Astrocyte (in vitro differentiated cells and primary cell): Measurements from ENCODE around the gene MS4A4A.

Experiments used
- EZH2 ChIP-seq: IDR thresholded peaks from 2 replicates; pipeline ENCODE4 v1.6.1; 2012; ENCODE audit warnings: mild to moderate bottlenecking, low read length, inconsistent platforms; ENCODE audit not compliant: insufficient read depth
- TF ChIP-seq, protein P1 (sequence below): IDR thresholded peaks from 2 replicates; pipeline ENCODE4 v1.5.1; 2011; ENCODE audit warnings: low read depth, mild to moderate bottlenecking, inconsistent platforms, low read length, moderate library complexity; ENCODE audit not compliant: insufficient read depth

DNA sequence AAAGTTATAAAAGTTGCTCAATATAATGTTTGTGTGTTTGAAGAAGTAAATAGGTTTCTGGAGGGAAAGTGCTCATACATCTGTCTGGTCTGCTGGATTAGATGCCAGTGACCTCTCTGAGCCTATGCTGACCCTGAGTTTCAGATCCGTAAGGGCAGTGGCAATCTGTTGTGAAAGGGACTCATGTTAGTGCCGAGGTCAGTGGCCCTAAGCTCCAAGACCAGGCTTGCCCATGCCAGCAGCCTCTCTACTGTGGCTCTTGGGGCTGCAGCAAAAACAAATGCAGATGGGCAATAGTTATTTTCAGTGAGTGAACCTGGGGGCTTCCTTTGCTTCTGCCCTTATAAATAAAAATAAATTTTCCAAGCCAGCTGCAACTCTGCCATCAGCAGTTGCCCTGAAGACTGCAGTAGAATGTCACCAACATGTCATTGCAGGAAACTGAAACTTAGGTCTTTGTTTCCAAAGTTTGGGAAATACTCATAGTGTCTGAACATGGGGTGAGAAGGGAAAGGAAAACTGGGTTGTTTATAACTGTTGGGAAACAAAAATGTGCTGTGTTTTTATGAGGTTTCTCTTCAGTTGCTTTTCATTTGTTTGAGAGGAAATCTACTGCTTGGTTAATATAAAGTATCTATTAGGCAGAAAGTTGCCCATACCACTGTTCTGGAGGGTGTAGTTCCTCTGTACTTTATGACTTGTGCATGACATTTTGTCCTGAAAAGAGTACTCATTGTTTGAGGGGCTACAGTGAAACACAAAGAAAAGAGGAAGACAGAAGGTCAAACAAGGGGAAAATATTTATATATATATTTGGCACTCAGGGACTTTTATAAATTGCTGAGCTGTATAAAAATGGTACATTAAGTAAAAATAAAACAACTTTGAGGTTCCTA is 28.0 kb upstream of the MS4A4A start:
- TF ChIP-seq, protein P1, sequence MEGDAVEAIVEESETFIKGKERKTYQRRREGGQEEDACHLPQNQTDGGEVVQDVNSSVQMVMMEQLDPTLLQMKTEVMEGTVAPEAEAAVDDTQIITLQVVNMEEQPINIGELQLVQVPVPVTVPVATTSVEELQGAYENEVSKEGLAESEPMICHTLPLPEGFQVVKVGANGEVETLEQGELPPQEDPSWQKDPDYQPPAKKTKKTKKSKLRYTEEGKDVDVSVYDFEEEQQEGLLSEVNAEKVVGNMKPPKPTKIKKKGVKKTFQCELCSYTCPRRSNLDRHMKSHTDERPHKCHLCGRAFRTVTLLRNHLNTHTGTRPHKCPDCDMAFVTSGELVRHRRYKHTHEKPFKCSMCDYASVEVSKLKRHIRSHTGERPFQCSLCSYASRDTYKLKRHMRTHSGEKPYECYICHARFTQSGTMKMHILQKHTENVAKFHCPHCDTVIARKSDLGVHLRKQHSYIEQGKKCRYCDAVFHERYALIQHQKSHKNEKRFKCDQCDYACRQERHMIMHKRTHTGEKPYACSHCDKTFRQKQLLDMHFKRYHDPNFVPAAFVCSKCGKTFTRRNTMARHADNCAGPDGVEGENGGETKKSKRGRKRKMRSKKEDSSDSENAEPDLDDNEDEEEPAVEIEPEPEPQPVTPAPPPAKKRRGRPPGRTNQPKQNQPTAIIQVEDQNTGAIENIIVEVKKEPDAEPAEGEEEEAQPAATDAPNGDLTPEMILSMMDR: no peak
- TF ChIP-seq EZH2: no peak
